AG10803 (cell line): ENCODE results near the gene ARHGAP32.
"Not testable (repeated sequence)": the region's sequence is repeated elsewhere in the genome, so short reads cannot be mapped to it uniquely, and the experiment has no call there.

Source experiments
- DNase-seq: peaks from one replicate; pipeline ENCODE4 v3.0.0; 2010; ENCODE audit warnings: low read depth
- H3K4me3 ChIP-seq: 2 replicates; pipeline ENCODE4 v1.5.1; 2011; ENCODE audit warnings: mild to moderate bottlenecking, low read length, control low read depth
- CTCF ChIP-seq: conservative IDR thresholded peaks from 2 replicates; pipeline ENCODE4 v1.5.1; 2011; ENCODE audit warnings: mild to moderate bottlenecking, low read length, control low read depth, inconsistent platforms

Gene ARHGAP32

GRCh38 chr11:129204150-129204838 is 12.2 kb upstream of the ARHGAP32 start:
- no peak for DNase-seq
- TF ChIP-seq CTCF = no peak

GRCh38 chr11:129202646-129203045 is 10.5 kb upstream of the ARHGAP32 start:
- DNase-seq = no peak
- TF ChIP-seq CTCF = no peak
- H3K4me3 ChIP-seq = no peak overlapping the region

More at GRCh38 chr11:129204150-129204838, 12.2 kb upstream of the ARHGAP32 start:
- no peak overlapping the region for H3K4me3 ChIP-seq

GRCh38 chr11:129195682-129196081 is 3.6 kb upstream of the ARHGAP32 start:
- no peak for TF ChIP-seq CTCF
- no peak for DNase-seq

GRCh38 chr11:129191649-129192048 is 476 bp downstream of the ARHGAP32 start:
- no peak overlapping the region for H3K4me3 ChIP-seq
- DNase-seq = no peak
- no peak for TF ChIP-seq CTCF

More at GRCh38 chr11:129195682-129196081, 3.6 kb upstream of the ARHGAP32 start:
- no peak overlapping the region for H3K4me3 ChIP-seq

DNA sequence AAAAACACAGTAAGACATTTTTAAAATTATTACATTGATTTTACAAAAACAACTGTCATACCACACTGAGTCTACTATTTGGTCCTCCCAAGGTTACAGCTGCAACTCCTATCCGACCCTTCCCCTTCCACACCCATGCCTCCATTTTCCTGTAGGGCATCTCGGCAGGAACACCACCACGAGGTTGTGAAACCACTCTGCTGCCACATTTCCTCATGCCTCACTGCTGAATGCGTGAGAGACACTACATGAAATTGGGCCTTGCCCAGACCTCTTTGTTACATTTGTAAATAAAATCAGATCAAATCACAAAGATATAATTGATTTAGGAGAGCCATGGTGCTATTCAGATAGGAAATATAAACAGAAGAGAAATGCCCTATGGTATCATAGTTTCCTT is 2.0 kb downstream of the ARHGAP32 start:
- peak; percentile 37 for DNase-seq
- no peak overlapping the region for H3K4me3 ChIP-seq
- TF ChIP-seq CTCF = no peak

- H3K4me3 ChIP-seq = no peak overlapping the region
- no peak for TF ChIP-seq CTCF
- DNase-seq = no peak
Measured at GRCh38 chr11:129189646-129190045, 2.5 kb downstream of the ARHGAP32 start.

- not testable (repeated sequence) for DNase-seq, H3K4me3 ChIP-seq
Measured at GRCh38 chr11:129185082-129185481, 7.0 kb downstream of the ARHGAP32 start.
